PC-3 (cell line): ENCODE results near the gene CHST3.

Experiments
- EZH2 ChIP-seq: fragments of 300-600 bp; sonication (generic); IDR thresholded peaks from one replicate; pipeline ENCODE4 v1.6.1; 2017; ENCODE audit warnings: antibody characterized with exemption, mild to moderate bottlenecking, low read length; ENCODE audit not compliant: unreplicated experiment
- EZH2phosphoT487 ChIP-seq: fragments of 300-600 bp; sonication (generic); IDR thresholded peaks from 2 replicates; pipeline ENCODE4 v1.6.1; 2018; ENCODE audit warnings: mild to moderate bottlenecking, antibody characterized with exemption, low read length, borderline replicate concordance
- TF ChIP-seq, protein P1 (sequence below): fragments of 300-600 bp; sonication (generic); conservative IDR thresholded peaks from 2 replicates; pipeline ENCODE4 v1.5.1; 2017; ENCODE audit warnings: antibody characterized with exemption, low read depth, mild to moderate bottlenecking, low read length

DNA sequence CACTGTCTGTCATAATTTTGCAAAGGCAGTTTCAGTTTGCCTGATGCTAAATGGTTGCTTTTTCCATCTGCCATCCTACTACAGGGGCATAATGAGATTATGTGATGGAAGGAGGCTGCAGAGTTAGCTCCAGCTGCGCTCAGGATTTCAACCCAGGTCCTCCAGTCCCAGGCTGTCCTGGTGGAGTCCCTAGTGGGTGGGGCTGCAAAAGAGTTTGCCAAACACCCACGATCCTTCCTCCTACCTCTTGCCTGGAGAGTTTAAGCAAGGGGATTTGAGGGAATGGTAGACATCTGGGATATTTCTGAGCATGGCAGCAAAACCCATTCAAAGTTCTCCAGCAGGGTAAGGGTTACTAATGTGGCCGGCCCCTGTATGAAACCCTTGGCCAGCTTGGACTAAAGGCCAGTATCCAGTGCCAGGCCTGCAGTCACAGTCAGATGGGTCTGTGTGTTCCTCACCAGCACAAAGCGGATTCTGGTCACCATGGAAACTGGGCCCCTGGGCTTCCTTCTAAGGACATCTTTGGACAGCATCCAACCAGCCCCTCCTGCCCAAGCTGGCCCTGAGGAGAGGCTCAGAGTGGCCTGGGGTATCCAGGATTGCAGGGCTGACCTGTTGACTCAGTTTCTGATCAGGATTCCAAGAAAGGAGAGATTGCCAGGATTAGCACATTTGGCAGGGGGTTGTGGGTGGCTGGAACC lies 42.7 kb upstream of the CHST3 start:
- TF ChIP-seq EZH2 (no peak), EZH2phosphoT487 (no peak)
- TF ChIP-seq, protein P1, sequence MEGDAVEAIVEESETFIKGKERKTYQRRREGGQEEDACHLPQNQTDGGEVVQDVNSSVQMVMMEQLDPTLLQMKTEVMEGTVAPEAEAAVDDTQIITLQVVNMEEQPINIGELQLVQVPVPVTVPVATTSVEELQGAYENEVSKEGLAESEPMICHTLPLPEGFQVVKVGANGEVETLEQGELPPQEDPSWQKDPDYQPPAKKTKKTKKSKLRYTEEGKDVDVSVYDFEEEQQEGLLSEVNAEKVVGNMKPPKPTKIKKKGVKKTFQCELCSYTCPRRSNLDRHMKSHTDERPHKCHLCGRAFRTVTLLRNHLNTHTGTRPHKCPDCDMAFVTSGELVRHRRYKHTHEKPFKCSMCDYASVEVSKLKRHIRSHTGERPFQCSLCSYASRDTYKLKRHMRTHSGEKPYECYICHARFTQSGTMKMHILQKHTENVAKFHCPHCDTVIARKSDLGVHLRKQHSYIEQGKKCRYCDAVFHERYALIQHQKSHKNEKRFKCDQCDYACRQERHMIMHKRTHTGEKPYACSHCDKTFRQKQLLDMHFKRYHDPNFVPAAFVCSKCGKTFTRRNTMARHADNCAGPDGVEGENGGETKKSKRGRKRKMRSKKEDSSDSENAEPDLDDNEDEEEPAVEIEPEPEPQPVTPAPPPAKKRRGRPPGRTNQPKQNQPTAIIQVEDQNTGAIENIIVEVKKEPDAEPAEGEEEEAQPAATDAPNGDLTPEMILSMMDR: no peak
